ENCODE measurements around the gene GPC5. TPM values are rescaled to one million over a fixed set of nuclear protein-coding genes. Genes with fewer than 3 reads are reported as not detected.
"Not testable (repeated sequence)": the region's sequence is repeated elsewhere in the genome, so short reads cannot be mapped to it uniquely, and the experiment has no call there.

Gene GPC5
- total RNA-seq, 2 donors from 2014 or later: not detected

DNA sequence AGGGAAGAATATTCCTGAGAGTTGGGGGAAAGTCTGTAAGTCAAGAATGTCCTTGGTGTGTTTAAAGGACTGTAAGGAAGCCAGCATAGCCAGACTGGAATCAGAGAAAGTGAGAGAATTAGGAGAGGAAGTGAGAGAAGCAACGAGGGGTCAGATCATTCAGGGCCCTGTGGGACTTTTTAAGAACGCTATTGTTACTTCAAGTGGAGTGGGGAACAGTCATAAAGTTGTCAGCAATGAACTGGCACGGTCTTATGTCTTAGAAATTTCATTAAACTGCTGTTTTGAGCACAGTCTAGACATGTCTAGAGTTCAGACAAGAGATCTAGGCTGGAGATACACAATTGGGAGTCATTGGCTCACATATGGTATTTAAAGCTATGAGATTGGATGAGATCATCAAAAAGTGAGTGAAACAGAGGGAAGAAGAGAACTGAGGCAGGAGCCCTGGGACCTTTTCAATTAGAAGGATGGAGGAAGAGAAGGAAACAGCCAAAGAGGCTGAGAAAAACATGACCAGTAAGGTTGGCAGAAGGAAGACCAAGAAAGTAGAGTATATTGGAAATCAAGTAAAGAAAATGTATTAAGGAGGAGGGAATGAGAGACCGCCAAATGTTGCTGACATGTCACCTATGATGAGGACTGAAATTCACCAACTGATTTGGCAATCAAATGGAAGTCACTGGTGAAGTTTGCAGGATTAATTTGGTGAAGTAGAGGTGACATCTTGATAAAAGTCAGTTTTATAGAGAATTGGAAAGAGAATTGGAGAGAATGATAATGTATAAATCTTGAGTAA, 263.5 kb downstream of the GPC5 start:
- DNase-seq (no peak), ATAC-seq (no peak)
- Histone ChIP-seq H3K9me3 (no peaks in the 10 kb centered on the region), H3K27ac (no peak overlapping the region), H3K36me3 (replicated peaks in 1 of 2; ENCODE audit: insufficient read depth in 1 of 2, low read depth in 2 of 2) (no peaks in the 10 kb centered on the region), H3K4me1 (no peaks in the 10 kb centered on the region), H3K4me3 (no peak overlapping the region), H3K27me3 (no peaks in the 10 kb centered on the region)
- TF ChIP-seq, protein P1, sequence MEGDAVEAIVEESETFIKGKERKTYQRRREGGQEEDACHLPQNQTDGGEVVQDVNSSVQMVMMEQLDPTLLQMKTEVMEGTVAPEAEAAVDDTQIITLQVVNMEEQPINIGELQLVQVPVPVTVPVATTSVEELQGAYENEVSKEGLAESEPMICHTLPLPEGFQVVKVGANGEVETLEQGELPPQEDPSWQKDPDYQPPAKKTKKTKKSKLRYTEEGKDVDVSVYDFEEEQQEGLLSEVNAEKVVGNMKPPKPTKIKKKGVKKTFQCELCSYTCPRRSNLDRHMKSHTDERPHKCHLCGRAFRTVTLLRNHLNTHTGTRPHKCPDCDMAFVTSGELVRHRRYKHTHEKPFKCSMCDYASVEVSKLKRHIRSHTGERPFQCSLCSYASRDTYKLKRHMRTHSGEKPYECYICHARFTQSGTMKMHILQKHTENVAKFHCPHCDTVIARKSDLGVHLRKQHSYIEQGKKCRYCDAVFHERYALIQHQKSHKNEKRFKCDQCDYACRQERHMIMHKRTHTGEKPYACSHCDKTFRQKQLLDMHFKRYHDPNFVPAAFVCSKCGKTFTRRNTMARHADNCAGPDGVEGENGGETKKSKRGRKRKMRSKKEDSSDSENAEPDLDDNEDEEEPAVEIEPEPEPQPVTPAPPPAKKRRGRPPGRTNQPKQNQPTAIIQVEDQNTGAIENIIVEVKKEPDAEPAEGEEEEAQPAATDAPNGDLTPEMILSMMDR (IDR thresholded peaks at IDR 0.05): no peak
- no peak for TF ChIP-seq POLR2A (IDR thresholded peaks at IDR 0.05)
- 62 to 64% methylated on average over 4 of the region's 4 CpGs for WGBS, 2 donors
- intact Hi-C loops (cut with DNase I): no loop called here

DNA sequence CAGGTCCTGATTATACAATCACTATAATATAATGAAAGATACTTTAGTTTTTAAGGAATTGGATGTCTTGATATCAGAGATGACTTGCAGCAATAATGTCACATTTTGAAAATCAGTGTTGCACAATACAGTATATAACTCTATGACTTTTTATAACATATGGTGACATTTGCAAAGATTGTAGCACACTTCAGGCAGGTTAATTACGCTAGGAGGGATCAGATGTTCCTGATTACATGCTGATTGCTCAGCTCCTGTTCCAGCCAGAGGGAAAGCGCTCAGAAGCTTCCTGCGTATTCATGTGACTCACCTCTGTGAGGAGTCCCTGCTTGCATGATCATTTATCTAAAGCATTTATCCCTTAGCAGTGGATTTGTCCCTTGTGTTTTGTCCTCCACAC, 265.6 kb downstream of the GPC5 start:
- no peak for DNase-seq
- no peaks in the 10 kb centered on the region for H3K9me3 ChIP-seq
- no peaks in the 10 kb centered on the region for H3K36me3 ChIP-seq (replicated peaks in 1 of 2; ENCODE audit: insufficient read depth in 1 of 2, low read depth in 2 of 2)
- H3K4me3 ChIP-seq: no peak overlapping the region
- no peak overlapping the region for H3K27ac ChIP-seq
- H3K27me3 ChIP-seq: no peaks in the 10 kb centered on the region
- no peak for ATAC-seq
- H3K4me1 ChIP-seq: no peaks in the 10 kb centered on the region
- 68 to 75% methylated on average over 3 of the region's 3 CpGs for WGBS, 2 donors
- intact Hi-C loops (cut with DNase I): no loop called here
- TF ChIP-seq, protein P1 (IDR thresholded peaks at IDR 0.05): no peak

DNA sequence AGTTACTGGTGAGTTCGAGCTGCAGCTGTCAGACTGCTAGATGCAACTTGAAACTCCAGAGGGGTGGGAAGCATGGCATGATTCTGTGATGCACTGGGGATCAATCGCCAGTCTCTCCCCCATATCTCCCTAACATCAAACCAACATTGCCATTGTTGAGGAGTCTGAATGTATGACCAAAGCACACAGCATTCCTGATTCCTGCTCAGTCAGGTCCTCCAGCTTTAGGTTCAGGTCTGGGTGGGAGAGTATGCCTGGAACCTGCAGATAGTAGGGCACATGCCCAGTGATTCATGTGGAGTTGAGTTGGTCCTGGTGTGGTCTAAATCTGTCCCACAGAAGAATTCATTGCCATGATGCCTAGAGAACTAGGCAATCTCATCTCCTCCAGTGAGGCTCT, 269.1 kb downstream of the GPC5 start:
- intact Hi-C loops (cut with DNase I): no loop called here
- no peaks in the 10 kb centered on the region for H3K4me1 ChIP-seq
- no peaks in the 10 kb centered on the region for H3K9me3 ChIP-seq
- H3K27ac ChIP-seq: no peak overlapping the region
- H3K27me3 ChIP-seq: no peaks in the 10 kb centered on the region
- TF ChIP-seq, protein P1 (IDR thresholded peaks at IDR 0.05): no peak
- no peak for TF ChIP-seq POLR2A (IDR thresholded peaks at IDR 0.05)
- DNase-seq: no peak
- WGBS, 2 donors: 67 to 77% methylated on average over 2 of the region's 2 CpGs
- no peak for ATAC-seq
- no peak overlapping the region for H3K4me3 ChIP-seq
- H3K36me3 ChIP-seq (replicated peaks in 1 of 2; ENCODE audit: insufficient read depth in 1 of 2, low read depth in 2 of 2): no peaks in the 10 kb centered on the region

DNA sequence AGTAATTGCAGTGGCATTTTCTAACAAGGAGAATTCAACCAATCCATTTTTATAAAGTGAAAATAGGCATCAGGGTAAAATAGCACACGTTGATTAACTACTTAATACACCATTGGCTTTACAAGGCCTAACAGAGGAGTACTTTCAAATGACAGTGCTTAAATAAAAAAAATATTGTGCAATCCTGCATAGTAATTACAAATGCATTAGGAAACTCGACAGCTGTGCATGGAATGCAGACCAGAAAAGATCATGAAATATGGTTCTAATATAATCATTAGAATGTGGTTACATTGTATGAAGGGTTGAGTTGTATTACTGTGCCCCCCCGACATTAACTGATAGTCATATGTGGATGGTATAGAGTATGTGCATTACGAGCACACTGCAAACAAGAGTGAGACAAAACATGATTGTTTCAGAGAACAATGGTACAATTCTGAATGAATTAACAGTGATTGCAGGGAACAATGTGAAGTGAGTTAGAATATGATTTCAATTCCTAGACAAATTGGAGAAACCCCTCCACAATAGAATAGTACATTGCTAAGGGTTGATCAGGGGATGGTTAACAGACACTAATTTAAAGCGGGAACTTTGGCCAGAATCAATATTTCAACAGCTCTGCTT, 270.6 kb downstream of the GPC5 start:
- TF ChIP-seq POLR2A (IDR thresholded peaks at IDR 0.05): no peak
- TF ChIP-seq, protein P1 (IDR thresholded peaks at IDR 0.05): no peak
- no peaks in the 10 kb centered on the region for H3K27me3 ChIP-seq
- 36 to 41% methylated on average over 5 of the region's 5 CpGs for whole genome bisulfite sequencing, 2 donors
- no peaks in the 10 kb centered on the region for H3K9me3 ChIP-seq
- H3K27ac ChIP-seq: no peak overlapping the region
- intact Hi-C loops (cut with DNase I): no loop called here
- DNase-seq (no peak), ATAC-seq (no peak)
- H3K4me1 ChIP-seq: no peaks in the 10 kb centered on the region
- no peaks in the 10 kb centered on the region for H3K36me3 ChIP-seq (replicated peaks in 1 of 2; ENCODE audit: insufficient read depth in 1 of 2, low read depth in 2 of 2)
- H3K4me3 ChIP-seq: no peak overlapping the region

DNA sequence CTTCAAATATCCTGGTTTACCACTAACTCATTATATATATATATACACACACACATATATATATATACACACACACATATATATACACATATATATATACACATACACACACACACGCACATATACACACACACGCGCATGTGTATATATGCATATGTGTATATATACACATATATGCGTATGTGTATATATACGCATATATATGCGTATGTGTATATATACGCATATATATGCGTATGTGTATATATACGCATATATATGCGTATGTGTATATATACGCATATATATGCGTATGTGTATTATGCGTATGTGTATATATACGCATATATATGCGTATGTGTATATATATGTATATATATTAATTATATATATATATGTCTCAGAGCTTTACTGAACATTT, 275.9 kb downstream of the GPC5 start:
- not testable (repeated sequence) for ATAC-seq, H3K4me1 ChIP-seq
- 93 to 95% methylated on average over 15 of the region's 15 CpGs for WGBS, 2 donors

More for the DNA sequence above, 275.9 kb downstream of the GPC5 start:
- H3K36me3 ChIP-seq (replicated peaks in 1 of 2; ENCODE audit: insufficient read depth in 1 of 2, low read depth in 2 of 2); H3K4me3 ChIP-seq; H3K27me3 ChIP-seq; DNase-seq; intact Hi-C loops (cut with DNase I); H3K9me3 ChIP-seq; H3K27ac ChIP-seq: not testable (repeated sequence)
